Ovary (tissue), 9 donors: ENCODE measurements around the gene CSNK1A1. TPM values are rescaled to one million over a fixed set of nuclear protein-coding genes. Genes with fewer than 3 reads are reported as not detected.

Experiments used
- DNase-seq, 5 donors: peaks; one replicate each; pipeline ENCODE4 v3.0.0-alpha.2; 2019 to 2020
- H3K27ac ChIP-seq, 2 donors: fragments of 200-600 bp; one replicate each; pipeline versions ENCODE4 v1.5.1 to v1.8.0; 2019 to 2022
- H3K27me3 ChIP-seq: fragments of 200-600 bp; one replicate; pipeline ENCODE4 v1.8.0; 2022
- H3K36me3 ChIP-seq: fragments of 200-600 bp; sonication (generic); one replicate; pipeline ENCODE4 v1.5.1; 2019
- H3K4me1 ChIP-seq: one replicate; pipeline ENCODE4 v1.8.1; 2013; ENCODE audit warnings: mild to moderate bottlenecking, moderate library complexity; ENCODE audit not compliant: insufficient read depth
- H3K4me3 ChIP-seq: fragments of 200-600 bp; sonication (generic); one replicate; pipeline ENCODE4 v1.5.1; 2017
- H3K9me3 ChIP-seq, 2 donors: fragments of 200-600 bp in 1 of 2; sonication (generic) in 1 of 2; one replicate each; pipeline versions ENCODE4 v1.5.1 to v1.8.1; 2013 to 2019; ENCODE audit warnings: mild to moderate bottlenecking in 1 of 2, moderate library complexity in 1 of 2
- CTCF ChIP-seq, 3 donors: fragments of 450-650 bp in 2 of 3; fragments of 200-600 bp in 1 of 3; IDR thresholded peaks; one replicate each; pipeline versions ENCODE4 v1.5.1 to v1.8.0; 2016 to 2022; ENCODE audit warnings: antibody characterized with exemption in 3 of 3, mild to moderate bottlenecking in 1 of 3
- EP300 ChIP-seq: sonication (generic); formaldehyde crosslinking; IDR thresholded peaks from one replicate; pipeline ENCODE4 v1.6.1; 2017; ENCODE audit warnings: antibody characterized with exemption
- POLR2A ChIP-seq: fragments of 450-650 bp; IDR thresholded peaks from one replicate; pipeline ENCODE4 v1.6.1; 2017; ENCODE audit warnings: antibody characterized with exemption, mild to moderate bottlenecking, moderate library complexity
- WGBS, 3 donors: extraction: QIAGEN DNeasy Blood & Tissue Kit in 1 of 3; methylation state at CpG; one replicate each; pipeline versions ENCODE4 v1.1.5 to v1.1.7; 2013 to 2017; 5-methylcytosine and 5-hydroxymethylcytosine counted together
- intact Hi-C, 4 donors: fragments of 100-400 bp; cut with DNase I; formaldehyde crosslinking; loops; one replicate each; pipeline versions ENCODE4 v1.11.0 to v1.15.1; 2022 to 2023
- polyA plus RNA-seq, 2 donors: library from polyadenylated mRNA; stranded (reverse); fragments of 200-250 nt in 1 of 2; fragments of 350-450 nt in 1 of 2; fragmentation: Illumina TruSeq in 1 of 2; extraction: RNeasy Lipid Tissue Mini Kit (QIAGEN cat#74804) in 1 of 2; gene quantifications; one replicate each; pipeline ENCODE4 v1.2.3, GENCODE V29; 2013 to 2014
- total RNA-seq, 7 donors: library from RNA; depleted of rRNA in 2 of 7; stranded (reverse); fragments of >200 nt in 2 of 7; fragmentation: NEBNext Ultra II Directional in 3 of 7; extraction: Animal tissue kit (Norgen Biotek cat#: 25700) in 3 of 7; gene quantifications; one replicate each; pipeline versions ENCODE4 v1.1.0 to v1.2.4, GENCODE V29; 2016 to 2023
- donor health status: DM: no; HTN: no; CAD: no; lungs with moderate emphysema.
- donor health status: DM: no; HTN: no; CAD: no.
- donor health status: Bipolar disorder and iron deficiency.
- donor health status: DM: yes; HTN: yes; CAD: no.
- donor health status: DM: no; HTN: no; CAD: no.
- donor health status: DM: yes; HTN: yes; CAD: no.

The CSNK1A1 gene
- total and polyA plus RNA-seq, 9 donors: 64.1 to 233 (median 158) TPM

- Histone ChIP-seq H3K4me3 (no peak overlapping the region), H3K9me3 (no peaks in the 10 kb centered on the region), H3K36me3 (no peaks in the 10 kb centered on the region), H3K27ac (no peak overlapping the region), H3K27me3 (no peaks in the 10 kb centered on the region), H3K4me1 (peaks cover 3% of the 10 kb centered on the region)
- DNase-seq: no peak
- 24 to 26% (median 25%) methylated on average over 2 of the region's 2 CpGs for WGBS, 3 donors
- TF ChIP-seq EP300 (no peak), CTCF (IDR thresholded peaks at IDR 0.05) (no peak), POLR2A (no peak)
- intact Hi-C loops: no loop called here
Measured at GRCh38 chr5:149496917-149497316, 54.3 kb downstream of the CSNK1A1 start.

- Histone ChIP-seq H3K9me3 (no peaks in the 10 kb centered on the region), H3K4me1 (peaks cover 3% of the 10 kb centered on the region), H3K27ac (no peak overlapping the region), H3K36me3 (no peaks in the 10 kb centered on the region), H3K27me3 (no peaks in the 10 kb centered on the region), H3K4me3 (no peak overlapping the region)
- TF ChIP-seq POLR2A: no peak
- no peak for TF ChIP-seq CTCF (IDR thresholded peaks at IDR 0.05)
- DNase-seq: no peak
- intact Hi-C loops: no loop called here
- 23 to 52% (median 37%) methylated on average over 1 of the region's 1 CpG for WGBS, 3 donors
Measured at GRCh38 chr5:149496166-149496565, 55.1 kb downstream of the CSNK1A1 start.

- H3K36me3 ChIP-seq: no peaks in the 10 kb centered on the region
- intact Hi-C loops: no loop called here
- peaks cover 4% of the 10 kb centered on the region for H3K4me1 ChIP-seq
- TF ChIP-seq POLR2A (no peak), EP300 (no peak), CTCF (IDR thresholded peaks at IDR 0.05) (no peak)
- no peaks in the 10 kb centered on the region for H3K9me3 ChIP-seq
- no peak for DNase-seq
- WGBS, 3 donors: 66 to 76% (median 69%) methylated on average over 2 of the region's 2 CpGs
- H3K4me3 ChIP-seq: no peak overlapping the region
- H3K27me3 ChIP-seq: no peaks in the 10 kb centered on the region
- no peak overlapping the region for H3K27ac ChIP-seq
Measured at GRCh38 chr5:149495673-149496072, 55.6 kb downstream of the CSNK1A1 start.

- Histone ChIP-seq H3K27ac (no peak overlapping the region), H3K4me1 (peaks cover 9% of the 10 kb centered on the region), H3K36me3 (no peaks in the 10 kb centered on the region), H3K9me3 (no peaks in the 10 kb centered on the region), H3K27me3 (no peaks in the 10 kb centered on the region), H3K4me3 (no peak overlapping the region)
- WGBS, 3 donors: 93 to 100% (median 99%) methylated on average over 2 of the region's 2 CpGs
- no peak for DNase-seq
- TF ChIP-seq EP300 (no peak), CTCF (IDR thresholded peaks at IDR 0.05) (no peak), POLR2A (no peak)
- intact Hi-C loops: no loop called here
Measured at GRCh38 chr5:149493316-149493715, 57.9 kb downstream of the CSNK1A1 start.

- Histone ChIP-seq H3K4me1 (peaks cover 9% of the 10 kb centered on the region), H3K27me3 (no peaks in the 10 kb centered on the region), H3K9me3 (no peaks in the 10 kb centered on the region), H3K36me3 (no peaks in the 10 kb centered on the region), H3K4me3 (no peak overlapping the region), H3K27ac (no peak overlapping the region)
- intact Hi-C loops: no loop called here
- 92 to 93% (median 93%) methylated on average over 6 of the region's 6 CpGs for WGBS, 3 donors
- TF ChIP-seq EP300 (no peak), POLR2A (no peak), CTCF (IDR thresholded peaks at IDR 0.05) (no peak)
- DNase-seq: no peak
Measured at GRCh38 chr5:149492781-149493180, 58.5 kb downstream of the CSNK1A1 start.
